Measurements from ENCODE around the gene HSFX4.
"Not testable (repeated sequence)": the region's sequence is repeated elsewhere in the genome, so short reads cannot be mapped to it uniquely, and the experiment has no call there.

DNA sequence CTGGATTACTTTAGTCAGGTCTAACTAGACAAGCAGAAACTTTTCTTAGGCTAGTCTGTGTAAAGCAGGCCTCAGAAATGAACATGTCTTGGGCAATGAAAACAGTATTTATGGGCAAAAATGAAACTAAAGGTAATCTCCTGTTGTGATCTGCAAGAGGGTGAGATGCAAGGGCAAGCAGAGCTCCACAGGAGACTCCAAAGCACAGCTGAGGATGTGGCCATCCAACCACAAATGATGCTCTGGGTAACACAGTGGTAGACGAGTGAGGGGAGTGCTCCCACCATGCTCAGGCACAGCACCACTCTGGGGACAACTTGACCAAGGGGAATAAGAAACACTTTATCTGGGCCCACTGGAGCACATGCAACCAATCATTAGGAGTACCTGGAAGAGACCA lies 738 bp upstream of the HSFX4 start:
- TF ChIP-seq, protein P1, sequence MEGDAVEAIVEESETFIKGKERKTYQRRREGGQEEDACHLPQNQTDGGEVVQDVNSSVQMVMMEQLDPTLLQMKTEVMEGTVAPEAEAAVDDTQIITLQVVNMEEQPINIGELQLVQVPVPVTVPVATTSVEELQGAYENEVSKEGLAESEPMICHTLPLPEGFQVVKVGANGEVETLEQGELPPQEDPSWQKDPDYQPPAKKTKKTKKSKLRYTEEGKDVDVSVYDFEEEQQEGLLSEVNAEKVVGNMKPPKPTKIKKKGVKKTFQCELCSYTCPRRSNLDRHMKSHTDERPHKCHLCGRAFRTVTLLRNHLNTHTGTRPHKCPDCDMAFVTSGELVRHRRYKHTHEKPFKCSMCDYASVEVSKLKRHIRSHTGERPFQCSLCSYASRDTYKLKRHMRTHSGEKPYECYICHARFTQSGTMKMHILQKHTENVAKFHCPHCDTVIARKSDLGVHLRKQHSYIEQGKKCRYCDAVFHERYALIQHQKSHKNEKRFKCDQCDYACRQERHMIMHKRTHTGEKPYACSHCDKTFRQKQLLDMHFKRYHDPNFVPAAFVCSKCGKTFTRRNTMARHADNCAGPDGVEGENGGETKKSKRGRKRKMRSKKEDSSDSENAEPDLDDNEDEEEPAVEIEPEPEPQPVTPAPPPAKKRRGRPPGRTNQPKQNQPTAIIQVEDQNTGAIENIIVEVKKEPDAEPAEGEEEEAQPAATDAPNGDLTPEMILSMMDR (conservative IDR thresholded peaks at IDR 0.05; ENCODE audit: low read depth in 2 of 2) = not testable (repeated sequence)
- not testable (repeated sequence) for TF ChIP-seq EZH2 (IDR thresholded peaks at IDR 0.05; ENCODE audit: low read depth, unreplicated experiment); NANOG (IDR thresholded peaks at IDR 0.05; ENCODE audit: borderline replicate concordance); ZNF114 (CRISPR knock-in tag; IDR thresholded peaks at IDR 0.05); ZNF331 (CRISPR knock-in tag; IDR thresholded peaks at IDR 0.05; ENCODE audit: low read depth); POLR2AphosphoS5 (IDR thresholded peaks at IDR 0.05; ENCODE audit: low read depth); CREB1 (CRISPR knock-in tag; IDR thresholded peaks at IDR 0.05; ENCODE audit: low read depth)
- TF ChIP-seq, protein P2, sequence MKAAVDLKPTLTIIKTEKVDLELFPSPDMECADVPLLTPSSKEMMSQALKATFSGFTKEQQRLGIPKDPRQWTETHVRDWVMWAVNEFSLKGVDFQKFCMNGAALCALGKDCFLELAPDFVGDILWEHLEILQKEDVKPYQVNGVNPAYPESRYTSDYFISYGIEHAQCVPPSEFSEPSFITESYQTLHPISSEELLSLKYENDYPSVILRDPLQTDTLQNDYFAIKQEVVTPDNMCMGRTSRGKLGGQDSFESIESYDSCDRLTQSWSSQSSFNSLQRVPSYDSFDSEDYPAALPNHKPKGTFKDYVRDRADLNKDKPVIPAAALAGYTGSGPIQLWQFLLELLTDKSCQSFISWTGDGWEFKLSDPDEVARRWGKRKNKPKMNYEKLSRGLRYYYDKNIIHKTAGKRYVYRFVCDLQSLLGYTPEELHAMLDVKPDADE (IDR thresholded peaks at IDR 0.05) = not testable (repeated sequence)
- TF ChIP-seq, protein P3, sequence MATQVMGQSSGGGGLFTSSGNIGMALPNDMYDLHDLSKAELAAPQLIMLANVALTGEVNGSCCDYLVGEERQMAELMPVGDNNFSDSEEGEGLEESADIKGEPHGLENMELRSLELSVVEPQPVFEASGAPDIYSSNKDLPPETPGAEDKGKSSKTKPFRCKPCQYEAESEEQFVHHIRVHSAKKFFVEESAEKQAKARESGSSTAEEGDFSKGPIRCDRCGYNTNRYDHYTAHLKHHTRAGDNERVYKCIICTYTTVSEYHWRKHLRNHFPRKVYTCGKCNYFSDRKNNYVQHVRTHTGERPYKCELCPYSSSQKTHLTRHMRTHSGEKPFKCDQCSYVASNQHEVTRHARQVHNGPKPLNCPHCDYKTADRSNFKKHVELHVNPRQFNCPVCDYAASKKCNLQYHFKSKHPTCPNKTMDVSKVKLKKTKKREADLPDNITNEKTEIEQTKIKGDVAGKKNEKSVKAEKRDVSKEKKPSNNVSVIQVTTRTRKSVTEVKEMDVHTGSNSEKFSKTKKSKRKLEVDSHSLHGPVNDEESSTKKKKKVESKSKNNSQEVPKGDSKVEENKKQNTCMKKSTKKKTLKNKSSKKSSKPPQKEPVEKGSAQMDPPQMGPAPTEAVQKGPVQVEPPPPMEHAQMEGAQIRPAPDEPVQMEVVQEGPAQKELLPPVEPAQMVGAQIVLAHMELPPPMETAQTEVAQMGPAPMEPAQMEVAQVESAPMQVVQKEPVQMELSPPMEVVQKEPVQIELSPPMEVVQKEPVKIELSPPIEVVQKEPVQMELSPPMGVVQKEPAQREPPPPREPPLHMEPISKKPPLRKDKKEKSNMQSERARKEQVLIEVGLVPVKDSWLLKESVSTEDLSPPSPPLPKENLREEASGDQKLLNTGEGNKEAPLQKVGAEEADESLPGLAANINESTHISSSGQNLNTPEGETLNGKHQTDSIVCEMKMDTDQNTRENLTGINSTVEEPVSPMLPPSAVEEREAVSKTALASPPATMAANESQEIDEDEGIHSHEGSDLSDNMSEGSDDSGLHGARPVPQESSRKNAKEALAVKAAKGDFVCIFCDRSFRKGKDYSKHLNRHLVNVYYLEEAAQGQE (IDR thresholded peaks at IDR 0.05; ENCODE audit: unreplicated experiment) = not testable (repeated sequence)
